ENCODE results near the gene RGS6. TPM values are rescaled to one million over a fixed set of nuclear protein-coding genes. Genes with fewer than 3 reads are reported as not detected.

RGS6 gene
- total RNA-seq, 1 donor from 2014 or later: 4.9 TPM

- FAIRE-seq (no peak), DNase-seq (ENCODE audit: low spot score in 2 of 2) (no peak)
Observed at GRCh38 chr14:72290241-72290640, 358.0 kb downstream of the RGS6 start.

DNA sequence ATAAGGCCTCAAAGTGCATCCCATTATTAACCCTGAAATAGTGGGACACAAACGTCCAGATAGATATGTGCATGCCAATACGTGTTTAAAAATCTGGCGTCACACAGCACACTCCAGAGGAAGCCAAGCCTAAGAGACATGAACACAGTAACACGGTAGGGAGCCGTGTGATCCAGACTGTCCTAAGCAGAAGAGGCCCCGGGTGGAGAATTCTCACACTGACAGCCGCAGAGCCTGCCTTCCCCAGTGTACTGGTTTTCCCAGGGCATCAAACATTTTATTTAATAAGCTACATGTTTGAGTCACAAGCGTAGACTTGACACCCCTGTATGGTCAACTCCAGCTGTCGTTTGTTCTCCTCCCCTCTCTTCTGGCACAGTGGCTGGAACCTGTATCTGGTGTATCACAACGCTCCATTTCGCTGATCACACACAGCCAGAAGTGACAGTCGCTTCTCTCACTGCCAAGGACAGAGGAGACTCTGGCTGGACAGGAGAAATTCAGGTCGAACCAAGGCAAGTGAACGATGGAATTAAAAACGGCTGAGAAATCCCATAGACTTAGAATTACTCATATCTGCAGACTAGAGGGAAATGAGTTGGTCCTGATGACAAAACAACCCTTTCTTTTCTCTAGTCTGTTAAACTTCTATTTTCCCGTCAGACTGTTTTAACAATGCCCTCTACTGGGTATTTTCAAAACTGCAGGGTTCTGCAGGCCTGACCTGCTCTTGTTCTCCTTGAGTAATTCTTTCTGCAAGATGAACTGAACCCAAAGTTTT is 359.9 kb downstream of the RGS6 start:
- FAIRE-seq (no peak), DNase-seq (ENCODE audit: low spot score in 2 of 2) (peak in 1 of 2 donors; percentile 49)

GRCh38 chr14:72292689-72293024 is 360.4 kb downstream of the RGS6 start:
- no peak for FAIRE-seq

GRCh38 chr14:72301352-72301751 is 369.1 kb downstream of the RGS6 start:
- DNase-seq (ENCODE audit: low spot score in 2 of 2) (no peak), FAIRE-seq (no peak)

More at GRCh38 chr14:72292689-72293024, 360.4 kb downstream of the RGS6 start:
- DNase-seq (ENCODE audit: low spot score in 2 of 2): no peak

DNA sequence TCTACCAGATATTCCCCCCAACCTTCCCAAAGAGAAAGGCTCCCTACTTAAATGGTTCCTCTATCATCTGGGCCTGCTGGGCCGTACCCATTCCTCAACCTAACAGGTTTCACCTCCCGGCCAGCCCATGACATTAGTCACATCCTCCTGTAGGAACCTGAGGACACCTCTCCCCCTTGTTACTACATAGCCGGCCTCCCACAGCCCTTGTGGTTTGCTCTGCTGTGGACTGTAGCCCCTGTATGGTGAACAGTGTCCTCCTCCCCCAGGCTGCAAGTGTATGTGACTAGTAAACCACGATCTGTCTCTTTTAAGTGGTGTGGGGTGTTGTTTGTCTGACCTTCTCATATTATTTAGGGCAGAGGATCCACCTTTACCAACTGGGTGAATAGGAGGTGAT is 371.7 kb downstream of the RGS6 start:
- DNase-seq (ENCODE audit: low spot score in 2 of 2) (no peak), FAIRE-seq (no peak)

GRCh38 chr14:72305561-72305960 is 373.3 kb downstream of the RGS6 start:
- DNase-seq (ENCODE audit: low spot score in 2 of 2): no peak
- FAIRE-seq: no peak

DNA sequence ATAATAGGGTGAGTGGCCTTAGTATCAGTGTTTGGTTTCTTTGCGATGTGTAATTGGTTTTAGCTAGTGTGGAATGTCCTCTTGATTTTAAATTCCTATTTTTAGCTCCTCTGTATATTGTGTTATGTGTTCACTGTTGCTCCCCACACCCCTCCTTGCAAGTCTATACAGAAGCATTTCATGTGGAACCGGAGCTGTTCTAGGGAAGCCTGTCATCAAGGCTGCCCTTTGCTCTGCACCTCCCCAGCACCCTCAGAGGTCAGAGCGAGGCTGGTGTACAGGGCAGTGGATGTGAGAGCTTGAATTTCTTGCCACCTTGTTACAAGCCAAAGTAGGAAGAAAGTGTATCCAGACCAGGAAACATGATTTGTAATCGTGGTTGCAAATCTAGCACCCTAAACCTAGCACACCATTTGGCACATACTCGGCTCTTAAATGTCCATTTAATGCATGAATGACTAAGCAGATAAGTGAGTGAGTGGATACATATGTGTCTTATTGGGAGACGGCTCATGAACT is 376.8 kb downstream of the RGS6 start:
- FAIRE-seq: no peak
- DNase-seq (ENCODE audit: low spot score in 2 of 2): no peak

GRCh38 chr14:72311116-72311515 is 378.9 kb downstream of the RGS6 start:
- DNase-seq (ENCODE audit: low spot score in 2 of 2) (no peak), FAIRE-seq (no peak)

DNA sequence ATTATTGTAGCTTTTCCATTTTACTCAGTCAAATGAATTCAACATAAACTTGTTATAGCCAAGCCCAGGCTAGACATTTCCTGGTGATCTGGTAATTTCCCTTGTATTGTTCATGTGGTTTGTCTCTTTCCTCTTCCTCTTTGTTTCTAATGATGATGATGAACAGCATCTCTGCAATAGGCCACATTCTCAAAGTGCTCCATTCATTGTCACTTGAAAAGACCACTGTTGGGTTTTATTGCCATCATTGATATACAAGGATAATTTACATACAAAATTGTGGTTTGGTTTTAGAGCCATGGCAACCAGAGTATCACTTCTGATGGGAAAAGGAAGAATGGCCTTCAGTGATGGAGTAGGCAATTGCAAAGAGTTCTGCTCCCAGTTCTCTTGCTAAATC is 379.3 kb downstream of the RGS6 start:
- DNase-seq (ENCODE audit: low spot score in 2 of 2) (no peak), FAIRE-seq (no peak)

GRCh38 chr14:72314808-72315435 is 382.7 kb downstream of the RGS6 start:
- no peak for FAIRE-seq
- DNase-seq (ENCODE audit: low spot score in 2 of 2): no peak

GRCh38 chr14:72315714-72316113 is 383.5 kb downstream of the RGS6 start:
- DNase-seq (ENCODE audit: low spot score in 2 of 2) (no peak), FAIRE-seq (no peak)

DNA sequence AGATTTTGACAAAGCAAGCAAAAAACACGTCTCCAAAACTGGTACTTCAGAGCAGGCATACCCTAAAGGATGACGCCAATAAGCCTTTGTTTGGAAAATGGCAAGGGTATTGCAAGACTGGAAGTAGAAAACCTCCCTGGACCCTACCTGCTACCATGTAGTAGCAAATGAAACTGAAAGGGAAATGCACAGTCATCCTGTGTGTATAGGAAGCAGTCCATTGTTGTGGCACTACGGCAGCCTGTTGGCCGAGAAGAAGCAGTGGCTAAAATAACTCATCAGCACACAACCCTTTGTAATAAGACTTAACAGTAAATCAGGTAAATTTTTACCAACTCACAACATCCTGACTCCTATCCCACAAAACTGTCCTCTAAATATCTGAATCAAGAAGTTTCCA is 386.4 kb downstream of the RGS6 start:
- FAIRE-seq: no peak
- DNase-seq (ENCODE audit: low spot score in 2 of 2): no peak

DNA sequence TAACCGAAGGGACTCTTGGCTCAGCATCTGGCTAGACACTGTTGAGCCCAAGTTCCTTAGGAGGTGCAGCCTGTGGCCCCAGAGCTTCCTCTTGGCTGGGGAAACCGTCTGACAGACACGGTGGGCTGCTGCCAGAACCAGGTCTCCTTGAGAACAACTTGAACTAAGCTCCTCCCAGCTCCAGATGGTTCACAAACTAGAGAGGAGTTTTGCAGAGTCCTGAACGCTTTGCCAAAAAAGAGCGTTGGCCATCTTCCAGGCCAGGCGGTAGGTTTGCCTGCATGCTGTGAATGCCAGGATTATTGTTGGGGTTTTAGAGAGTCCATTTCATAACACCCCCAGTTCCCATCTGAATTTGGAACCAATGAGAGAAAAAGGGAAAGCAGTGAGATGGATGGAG is 399.8 kb downstream of the RGS6 start:
- FAIRE-seq: no peak

DNA sequence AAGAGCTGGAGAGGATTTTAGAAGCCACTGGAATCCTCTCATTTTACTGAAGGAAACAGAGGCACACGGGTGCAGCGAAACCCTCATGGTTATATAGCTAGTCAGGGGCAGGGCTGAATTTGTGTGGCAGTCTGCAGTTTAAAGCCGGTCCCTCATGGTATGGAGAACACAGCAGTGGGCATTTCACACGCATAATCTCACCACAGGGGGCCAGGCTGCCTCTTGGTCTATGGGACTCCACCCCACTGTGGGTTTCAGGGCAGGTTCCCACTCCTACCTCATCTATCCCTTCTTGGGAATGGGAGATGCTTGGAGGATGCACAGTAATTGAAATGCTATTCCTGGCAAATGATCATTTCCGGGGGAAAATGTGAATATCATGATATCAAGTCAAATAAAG is 400.6 kb downstream of the RGS6 start:
- no peak for DNase-seq (ENCODE audit: low spot score in 2 of 2)
- FAIRE-seq: no peak

More for the DNA sequence above, 399.8 kb downstream of the RGS6 start:
- DNase-seq (ENCODE audit: low spot score in 2 of 2): peak in 1 of 2 donors; percentile 7

- DNase-seq (ENCODE audit: low spot score in 2 of 2) (no peak), FAIRE-seq (no peak)
Observed at GRCh38 chr14:72333357-72333756, 401.1 kb downstream of the RGS6 start.

DNA sequence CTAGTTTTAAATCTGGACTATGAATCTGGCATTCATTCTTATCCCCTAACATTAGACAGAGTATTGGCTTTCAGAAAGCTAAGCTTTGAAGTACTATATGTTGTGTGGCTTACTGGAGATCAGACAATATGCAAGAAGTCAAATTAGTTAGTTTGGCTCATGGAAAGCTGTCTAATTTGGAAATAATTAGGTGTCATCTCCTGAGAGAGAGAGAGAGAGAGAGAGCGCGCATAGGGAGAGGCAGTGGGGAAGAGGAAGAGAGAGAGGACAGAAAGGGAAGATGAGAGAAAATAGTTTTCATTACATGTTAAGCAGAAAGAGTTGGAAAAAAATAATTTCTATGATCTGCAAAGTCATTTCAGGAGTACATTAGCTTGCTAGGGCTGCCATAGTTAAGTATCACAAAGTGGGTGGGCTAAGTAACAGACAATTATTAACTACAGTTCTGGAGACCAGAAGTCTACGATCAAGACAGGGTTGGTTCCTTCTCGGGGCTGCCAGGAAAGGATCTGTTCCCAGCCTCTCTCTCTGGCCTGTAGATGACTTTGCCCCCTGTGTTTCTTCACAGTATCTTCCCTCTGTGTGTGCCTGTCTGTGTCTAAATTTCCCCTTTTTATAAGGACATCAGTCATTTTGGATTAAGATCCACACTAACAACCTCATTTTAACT is 404.2 kb downstream of the RGS6 start:
- DNase-seq (ENCODE audit: low spot score in 2 of 2): no peak
- no peak for FAIRE-seq

- FAIRE-seq: no peak
- no peak for DNase-seq (ENCODE audit: low spot score in 2 of 2)
Observed at GRCh38 chr14:72341237-72341636, 409.0 kb downstream of the RGS6 start.

DNA sequence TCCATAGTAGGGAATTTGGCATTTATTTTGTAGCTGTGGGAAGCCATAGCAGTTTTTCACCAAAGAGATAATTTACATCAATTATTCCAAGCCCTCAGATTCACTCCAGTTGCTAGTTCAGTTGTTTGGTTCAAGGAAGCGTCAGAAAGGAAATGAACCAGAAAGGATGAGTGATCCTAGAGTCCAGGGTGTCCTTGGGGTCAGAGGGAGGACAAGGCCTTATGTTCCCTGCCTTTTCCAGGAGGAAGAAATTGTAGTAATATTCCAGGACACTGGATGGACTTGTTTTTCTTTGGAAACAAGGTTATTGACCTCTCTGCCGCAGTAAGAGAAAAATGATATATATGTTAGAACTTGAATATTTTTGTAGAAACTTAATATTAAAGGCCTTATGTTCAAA is 409.5 kb downstream of the RGS6 start:
- no peak for FAIRE-seq
- DNase-seq (ENCODE audit: low spot score in 2 of 2): no peak

- no peak for DNase-seq (ENCODE audit: low spot score in 2 of 2)
- no peak for FAIRE-seq
Observed at GRCh38 chr14:72347118-72347517, 414.9 kb downstream of the RGS6 start.

- FAIRE-seq (no peak), DNase-seq (ENCODE audit: low spot score in 2 of 2) (no peak)
Observed at GRCh38 chr14:72350215-72350614, 418.0 kb downstream of the RGS6 start.

DNA sequence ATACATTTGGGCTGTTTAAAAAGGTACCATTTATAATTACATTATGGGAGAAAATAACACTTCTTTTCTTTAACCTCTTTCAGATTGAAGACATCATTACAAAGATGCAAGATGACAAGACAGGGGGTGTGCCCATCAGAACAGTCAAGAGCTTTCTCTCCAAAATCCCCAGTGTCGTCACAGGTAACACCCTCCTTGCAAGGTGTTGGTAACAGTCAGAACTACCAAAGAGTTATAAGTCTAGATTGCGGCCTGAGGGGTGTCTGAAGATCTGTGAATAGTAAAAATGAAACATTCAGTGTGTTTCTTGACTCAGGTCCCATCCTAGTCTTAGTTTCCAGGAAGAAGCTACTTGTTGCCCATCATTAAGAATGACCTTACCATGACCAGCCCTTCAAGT is 419.8 kb downstream of the RGS6 start:
- no peak for FAIRE-seq
- DNase-seq (ENCODE audit: low spot score in 2 of 2): no peak

DNA sequence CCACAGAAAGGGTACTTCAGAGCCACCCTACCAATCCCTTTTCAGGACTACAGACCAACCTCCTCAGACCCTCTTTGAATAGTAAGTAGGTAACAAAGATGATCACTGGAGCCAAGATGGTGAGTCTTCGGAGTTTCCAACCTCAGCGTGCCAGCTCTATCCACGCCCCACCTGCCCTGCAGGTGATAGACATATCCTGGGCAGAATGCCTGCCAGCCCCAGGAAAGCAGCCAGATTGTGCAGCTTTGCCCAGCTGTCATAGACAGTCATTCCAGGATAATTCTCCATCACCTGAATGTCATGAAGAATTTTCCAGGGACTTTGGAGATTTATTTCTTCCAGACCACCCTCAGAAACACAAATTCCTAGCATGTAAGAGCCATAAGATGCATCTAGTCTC is 434.4 kb downstream of the RGS6 start:
- FAIRE-seq: no peak
- DNase-seq (ENCODE audit: low spot score in 2 of 2): no peak
